DND-41 (cell line): Measurements from ENCODE around the gene STXBP5.

ENCODE experiments used
- ATAC-seq: fragments of 200-7000 bp; cut with Tn5 transposase; 3 replicates; pipeline ENCODE4 v1.9.1; 2021; ENCODE audit warnings: low read depth; ENCODE audit not compliant: insufficient read depth
- DNase-seq: peaks from one replicate; pipeline ENCODE4 v3.0.0-alpha.2; 2020
- H2AFZ ChIP-seq: 2 replicates; pipeline ENCODE4 v1.6.0; 2012; ENCODE audit warnings: low read depth, low read length
- H3K27ac ChIP-seq: 2 replicates; pipeline ENCODE4 v1.5.1; 2012; ENCODE audit warnings: low read length, inconsistent platforms
- H3K27me3 ChIP-seq: fragments of 200-600 bp; sonication (generic); 2 replicates; pipeline ENCODE4 v1.6.0; 2012; ENCODE audit warnings: low read length, mild to moderate bottlenecking, inconsistent platforms; ENCODE audit not compliant: insufficient read depth, poor library complexity
- H3K36me3 ChIP-seq: 2 replicates; pipeline ENCODE4 v1.5.1; 2012; ENCODE audit warnings: low read length, inconsistent platforms; ENCODE audit not compliant: insufficient read depth
- H3K4me1 ChIP-seq: 2 replicates; pipeline ENCODE4 v1.5.1; 2012; ENCODE audit warnings: mild to moderate bottlenecking, low read length; ENCODE audit not compliant: insufficient read depth
- H3K4me2 ChIP-seq: 2 replicates; pipeline ENCODE4 v1.6.0; 2012; ENCODE audit warnings: mild to moderate bottlenecking, moderate library complexity, low read length, inconsistent platforms; ENCODE audit not compliant: insufficient read depth
- H3K4me3 ChIP-seq, 2 experiments: fragments of 200-600 bp in 1 of 2; shearing (Covaris generic) in 1 of 2; 2 replicates each; pipeline ENCODE4 v1.5.1; 2012 to 2016; ENCODE audit warnings: inconsistent platforms in 2 of 2, low read length in 2 of 2, mild to moderate bottlenecking in 2 of 2, low read depth in 1 of 2, moderate library complexity in 1 of 2
- H3K79me2 ChIP-seq: 2 replicates; pipeline ENCODE4 v1.6.0; 2012; ENCODE audit warnings: low read length, inconsistent platforms; ENCODE audit not compliant: insufficient read depth
- H3K9ac ChIP-seq: 2 replicates; pipeline ENCODE4 v1.6.0; 2012; ENCODE audit warnings: low read depth, mild to moderate bottlenecking, inconsistent platforms, low read length, moderate library complexity
- H3K9me3 ChIP-seq: 2 replicates; pipeline ENCODE4 v1.5.1; 2012; ENCODE audit warnings: low read length, moderate library complexity, mild to moderate bottlenecking, inconsistent platforms; ENCODE audit not compliant: insufficient read depth, severe bottlenecking
- H4K20me1 ChIP-seq: 2 replicates; pipeline ENCODE4 v1.6.0; 2012; ENCODE audit warnings: low read length; ENCODE audit not compliant: insufficient read depth
- EZH2 ChIP-seq: IDR thresholded peaks from 3 replicates; pipeline ENCODE4 v1.6.1; 2012; ENCODE audit warnings: borderline replicate concordance, low read depth, mild to moderate bottlenecking, moderate library complexity, low read length, inconsistent platforms; ENCODE audit not compliant: severe bottlenecking
- TF ChIP-seq, protein P1 (sequence below): IDR thresholded peaks from 2 replicates; pipeline ENCODE4 v1.5.1; 2012; ENCODE audit warnings: borderline replicate concordance, low read length, moderate library complexity, mild to moderate bottlenecking; ENCODE audit not compliant: poor library complexity, severe bottlenecking; ENCODE audit errors: extremely low read depth

Gene STXBP5

GRCh38 chr6:147185216-147185615 lies 19.0 kb upstream of the STXBP5 start:
- H3K4me2 ChIP-seq: no peak overlapping the region
- no peak overlapping the region for H2AFZ ChIP-seq
- H3K36me3 ChIP-seq: no peaks in the 10 kb centered on the region
- no peak overlapping the region for H3K4me3 ChIP-seq
- ATAC-seq (no peak), DNase-seq (no peak)
- H4K20me1 ChIP-seq: no peaks in the 10 kb centered on the region
- no peaks in the 10 kb centered on the region for H3K27me3 ChIP-seq
- no peak overlapping the region for H3K9ac ChIP-seq
- H3K27ac ChIP-seq: no peak overlapping the region
- TF ChIP-seq EZH2: no peak
- TF ChIP-seq, protein P1, sequence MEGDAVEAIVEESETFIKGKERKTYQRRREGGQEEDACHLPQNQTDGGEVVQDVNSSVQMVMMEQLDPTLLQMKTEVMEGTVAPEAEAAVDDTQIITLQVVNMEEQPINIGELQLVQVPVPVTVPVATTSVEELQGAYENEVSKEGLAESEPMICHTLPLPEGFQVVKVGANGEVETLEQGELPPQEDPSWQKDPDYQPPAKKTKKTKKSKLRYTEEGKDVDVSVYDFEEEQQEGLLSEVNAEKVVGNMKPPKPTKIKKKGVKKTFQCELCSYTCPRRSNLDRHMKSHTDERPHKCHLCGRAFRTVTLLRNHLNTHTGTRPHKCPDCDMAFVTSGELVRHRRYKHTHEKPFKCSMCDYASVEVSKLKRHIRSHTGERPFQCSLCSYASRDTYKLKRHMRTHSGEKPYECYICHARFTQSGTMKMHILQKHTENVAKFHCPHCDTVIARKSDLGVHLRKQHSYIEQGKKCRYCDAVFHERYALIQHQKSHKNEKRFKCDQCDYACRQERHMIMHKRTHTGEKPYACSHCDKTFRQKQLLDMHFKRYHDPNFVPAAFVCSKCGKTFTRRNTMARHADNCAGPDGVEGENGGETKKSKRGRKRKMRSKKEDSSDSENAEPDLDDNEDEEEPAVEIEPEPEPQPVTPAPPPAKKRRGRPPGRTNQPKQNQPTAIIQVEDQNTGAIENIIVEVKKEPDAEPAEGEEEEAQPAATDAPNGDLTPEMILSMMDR: no peak
- no peaks in the 10 kb centered on the region for H3K4me1 ChIP-seq
- no peaks in the 10 kb centered on the region for H3K9me3 ChIP-seq
- H3K79me2 ChIP-seq: no peaks in the 10 kb centered on the region

DNA sequence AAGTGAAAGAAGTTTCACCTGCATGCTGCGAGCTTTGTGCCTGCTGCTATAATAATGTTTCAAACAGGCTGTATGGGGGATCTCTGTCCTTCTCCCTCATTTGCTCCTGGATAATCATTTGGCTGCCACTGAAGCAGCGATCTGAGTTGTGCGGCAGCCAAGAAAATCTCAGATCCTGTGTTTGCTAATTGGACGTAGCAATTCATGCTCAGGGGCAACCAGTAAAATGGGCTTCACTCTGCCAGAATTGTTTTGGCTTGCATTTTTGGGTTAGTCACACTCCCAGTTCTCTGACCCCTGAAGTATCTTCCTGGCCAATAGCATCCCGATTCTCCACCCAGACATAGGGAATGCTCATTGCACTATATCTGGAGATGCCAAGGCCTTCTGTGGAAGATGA lies 13.7 kb upstream of the STXBP5 start:
- Histone ChIP-seq H3K4me3 (no peak overlapping the region), H3K79me2 (no peaks in the 10 kb centered on the region), H3K9me3 (no peaks in the 10 kb centered on the region), H3K27ac (no peak overlapping the region), H4K20me1 (no peaks in the 10 kb centered on the region), H3K27me3 (no peaks in the 10 kb centered on the region), H3K4me1 (no peaks in the 10 kb centered on the region), H3K4me2 (no peak overlapping the region), H3K9ac (no peak overlapping the region), H3K36me3 (no peaks in the 10 kb centered on the region), H2AFZ (no peak overlapping the region)
- ATAC-seq (no peak), DNase-seq (no peak)
- TF ChIP-seq EZH2: no peak
- TF ChIP-seq, protein P1: no peak

GRCh38 chr6:147192278-147192911 lies 11.8 kb upstream of the STXBP5 start:
- H3K4me2 ChIP-seq: no peak overlapping the region

More at GRCh38 chr6:147192278-147192911, 11.8 kb upstream of the STXBP5 start:
- H3K9ac ChIP-seq: no peak overlapping the region
- no peaks in the 10 kb centered on the region for H3K4me1 ChIP-seq
- no peak overlapping the region for H3K27ac ChIP-seq
- H3K4me3 ChIP-seq: no peak overlapping the region
- no peak overlapping the region for H2AFZ ChIP-seq
- H3K79me2 ChIP-seq: no peaks in the 10 kb centered on the region
- no peaks in the 10 kb centered on the region for H3K27me3 ChIP-seq
- no peak for DNase-seq
- no peaks in the 10 kb centered on the region for H3K9me3 ChIP-seq
- H4K20me1 ChIP-seq: no peaks in the 10 kb centered on the region
- no peaks in the 10 kb centered on the region for H3K36me3 ChIP-seq
- no peak for ATAC-seq
- TF ChIP-seq, protein P1: no peak
- TF ChIP-seq EZH2: no peak
